CMK (cell line): ENCODE measurements around the gene RNF14.

ENCODE experiments used
- DNase-seq: peaks from one replicate; pipeline ENCODE4 v3.0.0-alpha.2; 2010; ENCODE audit warnings: low read depth

RNF14 gene

GRCh38 chr5:141982626-141983025 lies 13.7 kb downstream of the RNF14 start:
- DNase-seq = no peak

- no peak for DNase-seq
These were observed 17.2 kb downstream of the RNF14 start for GRCh38 chr5:141986072-141986471.

GRCh38 chr5:141989720-141990119 lies 20.8 kb downstream of the RNF14 start:
- no peak for DNase-seq

- DNase-seq = no peak
These were observed 23.6 kb downstream of the RNF14 start for GRCh38 chr5:141992349-141992963.

- no peak for DNase-seq
These were observed 25.7 kb downstream of the RNF14 start for GRCh38 chr5:141994511-141995136.

- DNase-seq = no peak
These were observed 26.8 kb downstream of the RNF14 start for GRCh38 chr5:141995656-141996055.

DNA sequence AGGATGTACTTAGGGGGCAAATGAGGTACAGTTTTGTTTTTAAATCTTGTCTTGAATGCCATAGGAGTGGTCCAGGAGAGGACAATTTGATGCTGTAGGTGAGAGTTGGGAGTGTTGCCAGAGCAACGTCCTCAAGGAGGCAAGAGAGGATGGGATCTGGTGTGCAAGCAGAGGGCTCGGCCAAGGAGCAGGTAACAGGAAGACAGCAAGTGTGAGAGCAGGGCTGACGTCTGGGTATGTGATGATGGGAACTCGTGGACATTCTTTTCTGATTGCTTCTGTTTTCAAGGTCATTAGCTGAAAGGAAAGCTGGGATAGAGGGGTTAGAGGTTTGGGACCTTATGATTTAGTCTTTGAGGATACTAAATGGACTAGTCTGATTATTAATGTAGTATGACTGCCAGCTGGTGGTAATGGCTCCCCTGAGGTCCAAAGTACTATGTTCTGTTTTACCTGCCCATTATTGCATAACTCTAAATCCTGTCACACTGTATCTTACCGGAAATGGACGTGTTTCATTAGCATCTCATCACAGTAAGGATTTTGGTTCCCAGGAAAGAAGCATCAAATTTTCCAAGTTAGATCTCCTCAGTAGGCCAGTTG lies 28.6 kb downstream of the RNF14 start:
- no peak for DNase-seq

DNA sequence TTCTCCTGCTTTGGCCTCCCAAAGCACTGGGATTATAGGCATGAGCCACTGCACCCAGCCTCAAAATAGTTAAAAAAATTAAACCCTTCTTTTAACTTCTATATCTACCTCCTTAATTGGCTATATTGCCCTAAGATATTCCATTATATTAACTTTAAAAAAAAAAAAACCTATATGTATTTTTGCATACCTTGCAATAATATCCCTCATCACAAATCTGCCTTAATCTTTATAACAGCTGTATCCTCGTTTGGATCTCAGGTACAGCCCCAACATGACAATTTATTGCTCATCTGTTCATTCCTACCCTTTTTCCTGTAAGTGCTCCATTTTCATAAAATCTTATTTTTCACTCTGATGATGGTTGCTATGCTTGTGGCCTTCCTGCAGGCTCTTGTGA lies 31.3 kb downstream of the RNF14 start:
- DNase-seq = no peak

DNA sequence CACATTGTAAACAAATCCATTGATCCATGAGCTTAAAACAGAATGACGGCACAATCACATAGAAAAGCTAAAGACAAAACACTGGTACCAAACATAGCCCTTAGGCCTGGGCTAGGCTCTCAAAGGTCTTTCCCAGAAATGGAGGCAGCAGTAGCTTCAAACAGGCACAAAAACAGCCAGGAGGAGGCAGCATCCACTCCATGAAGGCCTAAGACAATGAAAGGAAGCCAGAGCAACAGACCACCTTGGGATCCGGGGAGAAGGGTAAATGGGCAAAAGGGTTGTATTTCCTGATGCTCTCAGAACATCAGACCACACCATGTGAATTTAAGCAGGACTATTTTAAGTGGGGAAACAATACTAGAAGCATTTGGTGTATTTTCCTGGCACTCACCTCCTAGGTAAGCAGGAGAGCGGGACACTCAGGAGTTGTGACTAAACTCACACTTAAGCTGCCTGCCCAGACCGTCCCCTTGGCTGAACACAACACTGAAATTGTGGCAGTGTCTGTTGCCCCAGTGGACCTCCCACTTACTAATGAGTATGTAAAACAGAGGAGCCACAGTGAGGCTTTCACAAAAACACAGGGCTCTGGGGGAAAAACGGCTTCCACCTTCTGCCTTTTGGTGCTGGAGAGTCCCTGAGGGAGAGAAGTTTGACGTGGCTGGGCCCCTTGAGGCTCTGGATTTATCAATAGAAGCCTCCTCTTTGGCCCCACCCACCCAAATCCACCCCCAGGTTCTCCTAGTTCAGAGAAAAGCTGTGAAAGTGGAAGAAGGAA lies 32.0 kb downstream of the RNF14 start:
- DNase-seq = no peak

- no peak for DNase-seq
These were observed 34.4 kb downstream of the RNF14 start for GRCh38 chr5:142003266-142003800.

DNA sequence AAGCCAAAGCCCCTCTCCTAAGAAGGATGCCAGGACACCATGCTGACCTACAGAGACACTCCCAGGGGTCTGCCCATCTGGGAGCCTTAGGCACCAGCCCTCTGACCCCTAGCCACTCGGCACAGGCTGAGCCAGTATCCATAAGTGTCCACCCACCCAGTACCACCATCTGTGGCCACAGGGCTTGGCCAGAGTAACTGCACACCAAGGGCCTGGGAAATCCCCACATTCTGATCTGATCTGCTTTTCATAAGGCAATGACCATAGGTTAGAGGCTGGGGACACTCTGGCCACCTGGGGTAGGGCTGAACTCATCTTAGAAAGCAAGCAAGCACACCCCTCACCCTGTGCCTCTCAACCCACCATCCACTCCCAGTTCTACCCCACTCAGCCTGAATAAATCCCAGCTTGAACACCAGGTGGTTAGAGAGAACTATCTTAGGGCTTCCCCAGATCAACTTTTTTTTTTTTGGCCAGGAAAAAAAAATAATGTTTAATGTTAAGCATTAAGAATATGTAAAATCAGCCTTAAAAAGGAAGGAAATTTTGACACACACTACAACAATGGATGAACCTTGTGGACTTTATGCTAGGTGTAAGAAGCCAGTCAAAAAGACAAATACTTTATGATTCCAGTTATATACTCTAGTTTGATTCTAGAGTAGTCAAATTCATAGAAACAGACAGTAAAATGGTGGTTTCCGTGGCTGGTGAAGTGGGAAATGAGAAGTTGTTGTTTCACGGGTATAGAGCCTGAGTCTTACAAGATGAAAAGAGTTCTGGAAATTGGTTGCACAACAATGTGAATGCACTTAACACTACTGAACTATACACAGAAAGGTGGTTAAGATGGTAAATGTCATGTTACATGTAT lies 37.7 kb downstream of the RNF14 start:
- no peak for DNase-seq

DNA sequence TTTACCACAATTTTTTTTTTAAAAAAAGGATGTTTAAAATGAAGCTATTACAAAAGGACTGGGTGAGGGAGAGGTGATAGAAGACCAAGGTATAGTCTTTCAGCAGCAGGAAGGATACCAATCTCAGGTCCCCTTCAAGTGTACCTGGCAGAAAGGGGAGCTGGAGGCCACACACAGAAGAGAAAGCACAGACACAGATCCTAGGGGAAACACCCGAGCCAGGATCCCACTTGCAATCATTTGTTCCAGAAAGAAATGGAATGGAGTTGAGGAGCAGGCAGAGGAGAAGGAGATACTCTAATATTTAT lies 38.3 kb downstream of the RNF14 start:
- no peak for DNase-seq

DNA sequence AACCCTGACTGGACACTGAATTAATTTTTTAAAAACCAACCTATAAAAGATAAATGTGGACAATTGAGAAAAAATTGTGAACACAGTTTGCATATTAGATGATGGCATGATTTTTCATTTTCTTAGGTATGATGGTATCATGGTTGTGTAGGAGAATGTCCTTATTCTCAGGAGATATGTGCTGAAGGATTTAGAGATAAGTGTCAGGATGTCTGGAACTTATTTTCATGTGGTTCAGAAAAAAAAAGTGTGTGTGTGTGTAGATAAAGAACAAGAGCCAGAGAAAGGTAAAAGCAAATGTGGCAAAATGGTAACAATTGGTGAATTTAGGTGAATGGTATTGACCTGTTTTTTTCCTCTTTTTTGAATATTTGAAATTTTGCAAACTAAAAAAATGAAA lies 39.9 kb downstream of the RNF14 start:
- DNase-seq = no peak

- DNase-seq = no peak
These were observed 41.0 kb downstream of the RNF14 start for GRCh38 chr5:142009886-142010285.

DNA sequence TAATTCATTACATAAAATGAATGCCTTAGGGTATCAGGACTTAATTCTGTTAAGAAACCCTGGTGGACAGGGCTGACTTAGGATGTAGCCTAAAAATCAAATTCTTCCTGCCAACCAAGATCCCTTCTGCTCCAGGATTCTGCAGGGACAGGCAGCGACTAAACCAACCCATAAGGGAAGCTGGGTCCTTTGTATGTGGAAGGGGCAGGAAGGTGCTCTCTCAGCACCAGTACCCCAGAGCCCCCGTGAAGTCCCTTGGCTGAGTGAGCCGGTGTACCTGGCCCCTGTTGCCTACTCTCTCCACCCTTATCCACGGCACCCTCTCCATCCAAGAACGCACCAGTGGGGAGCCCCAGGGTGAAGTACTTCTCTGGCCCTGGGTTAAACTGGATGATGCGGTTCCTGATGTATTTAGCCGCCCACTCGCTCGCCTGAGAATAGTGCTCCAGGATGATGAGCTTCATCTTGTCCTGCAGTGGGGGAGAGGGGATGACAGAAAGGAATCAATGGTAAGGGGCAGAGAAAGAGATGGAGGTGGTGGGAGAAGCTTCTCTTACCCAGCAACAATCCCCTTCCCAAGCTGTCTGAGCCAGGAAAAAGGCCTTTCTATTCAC lies 42.8 kb downstream of the RNF14 start:
- no peak for DNase-seq

DNA sequence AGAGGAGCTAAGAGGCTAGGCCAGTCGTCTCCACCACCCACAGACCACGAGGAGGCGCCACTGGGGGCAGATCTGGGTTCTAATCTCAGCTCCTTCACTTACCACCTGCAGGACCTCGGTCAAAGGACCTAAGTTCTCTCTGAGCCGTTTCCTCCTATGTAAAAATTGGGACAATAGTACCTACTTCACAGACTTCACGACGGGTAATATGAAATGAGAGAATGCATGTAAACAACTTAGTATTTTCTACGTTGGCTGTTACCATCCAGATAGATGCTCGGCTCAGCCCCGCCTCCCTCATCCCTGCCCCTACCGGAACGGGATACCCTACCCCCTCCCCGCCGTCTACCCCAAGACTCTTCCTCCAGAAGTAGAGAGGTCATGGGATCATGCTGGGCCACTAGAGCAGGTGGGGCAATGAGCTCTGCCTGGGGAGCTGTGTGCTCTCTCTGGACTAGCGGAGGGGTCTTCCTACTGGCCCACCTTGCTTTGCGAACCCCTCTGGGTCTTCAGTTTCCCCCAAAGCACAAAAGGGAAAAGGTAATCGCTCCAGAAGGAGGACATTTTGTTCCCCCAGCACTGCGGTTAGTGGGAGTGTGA lies 43.4 kb downstream of the RNF14 start:
- no peak for DNase-seq

GRCh38 chr5:142012792-142013388 lies 44.0 kb downstream of the RNF14 start, which contains the start of gene GNPDA1:
GNPDA1 (minus strand) TSS chr5:142013027; CDS start chr5:142012035, 992 bp downstream.
- DNase-seq = no peak

DNA sequence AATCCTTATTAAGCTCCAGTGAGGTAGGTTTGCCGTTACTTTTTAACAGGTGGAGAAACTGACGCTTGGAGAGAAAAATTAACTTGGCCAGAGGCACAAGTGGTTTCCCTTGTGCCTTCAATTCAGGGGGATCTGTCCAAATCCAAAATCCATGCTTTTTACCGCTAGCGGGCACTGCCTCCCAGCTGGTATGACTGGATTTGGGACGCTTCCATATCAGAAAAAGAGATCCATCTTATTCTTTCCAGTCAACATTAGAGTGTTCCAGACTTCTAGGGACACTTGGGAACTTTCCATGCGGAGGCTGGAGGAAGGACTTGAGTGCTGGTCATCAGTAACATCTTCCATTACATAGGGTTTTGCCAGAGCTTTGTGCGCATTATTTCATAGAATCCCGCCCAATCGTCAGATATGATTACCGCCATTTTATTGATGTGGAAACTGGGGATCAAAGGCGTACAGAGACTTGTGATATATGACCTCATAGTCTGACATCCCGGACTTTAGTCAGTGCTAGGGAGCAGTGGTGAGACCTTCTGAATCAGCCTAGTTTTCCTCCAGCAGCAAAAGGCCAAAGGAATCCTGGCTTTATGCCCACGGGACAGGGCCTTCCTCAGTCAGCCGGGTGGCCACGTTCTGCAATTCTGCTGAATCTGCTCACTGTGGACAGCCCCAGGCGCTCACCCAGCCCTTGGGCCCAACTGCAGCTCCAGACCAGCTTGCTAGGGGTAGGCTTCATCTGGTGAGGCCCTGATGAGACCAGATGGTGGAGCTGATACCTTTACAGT lies 45.0 kb downstream of the RNF14 start:
- DNase-seq = no peak

GRCh38 chr5:142014911-142015584 lies 46.1 kb downstream of the RNF14 start:
- no peak for DNase-seq
